Vagina (tissue), 1 donor: Measurements from ENCODE around the gene PDCD4. TPM values are rescaled to one million over a fixed set of nuclear protein-coding genes. Genes with fewer than 3 reads are reported as not detected.

ENCODE experiments used
- total RNA-seq: library from RNA; depleted of rRNA; stranded (reverse); fragments of >200 nt; gene quantifications from one replicate; pipeline ENCODE4 v1.2.3, GENCODE V29; 2016

Gene PDCD4
- total RNA-seq, 1 donor from 2014 or later = 110 TPM

Other genes starting within 250 kb of the PDCD4 start
- 5.2 TPM for gene RBM20, start 227.6 kb upstream of the PDCD4 start, total RNA-seq
- 15.2 TPM for gene BBIP1, start 47.3 kb downstream of the PDCD4 start, total RNA-seq
- 40.0 TPM for gene SHOC2, start 47.7 kb downstream of the PDCD4 start, total RNA-seq
- 14.2 TPM for gene ADRA2A, start 205.1 kb downstream of the PDCD4 start, total RNA-seq